SH-SY5Y (cell line): ENCODE data around the gene PRSS38.

Experiments used
- GATA2 ChIP-seq: IDR thresholded peaks from 2 replicates; pipeline ENCODE4 v1.6.1; 2011; ENCODE audit warnings: mild to moderate bottlenecking, low read depth, low read length
- GATA3 ChIP-seq: IDR thresholded peaks from 2 replicates; pipeline ENCODE4 v1.6.1; 2011; ENCODE audit warnings: low read depth, mild to moderate bottlenecking, low read length, moderate library complexity

Gene PRSS38

DNA sequence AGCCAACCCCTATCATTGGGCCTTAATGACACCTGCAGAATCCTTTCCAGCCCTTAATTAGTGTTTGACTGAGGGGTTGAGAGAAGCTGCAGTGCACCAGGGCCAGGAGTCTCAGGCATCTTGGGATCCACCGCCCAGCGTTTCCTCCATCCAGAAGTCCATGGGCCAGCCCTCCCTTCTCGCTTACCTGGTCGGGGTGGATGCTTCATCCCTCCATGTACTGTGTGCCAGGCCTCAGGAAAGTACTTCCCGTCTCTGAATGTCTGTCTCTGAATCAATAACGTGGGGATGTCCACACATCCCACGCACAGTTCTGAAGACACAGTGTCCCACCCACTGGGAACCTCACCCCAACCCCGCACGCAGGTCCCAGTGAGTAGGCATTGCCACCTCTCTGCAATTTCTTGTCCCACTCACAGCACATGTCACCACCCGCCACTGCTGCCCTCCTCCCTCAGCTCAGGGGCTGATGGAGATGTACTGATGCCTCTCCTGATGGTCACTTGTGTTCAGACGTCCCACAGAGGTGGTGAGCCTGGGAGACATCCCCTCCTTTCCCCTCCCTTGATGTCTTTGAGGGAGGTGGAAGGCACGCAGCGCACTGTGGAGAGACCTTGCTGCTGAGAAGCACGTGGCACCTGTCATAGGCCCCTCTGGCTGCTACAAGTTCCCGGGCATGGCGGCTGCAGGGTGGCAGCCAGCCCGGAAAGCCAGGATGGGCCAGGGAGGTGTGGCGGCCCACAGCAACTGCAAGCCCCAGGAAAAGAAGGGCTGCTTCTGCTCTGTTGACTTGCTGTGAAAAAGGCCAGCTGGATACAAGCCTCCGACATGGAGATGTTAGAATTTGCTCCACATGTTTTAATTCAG lies 29.4 kb upstream of the PRSS38 start:
- no peak for TF ChIP-seq GATA2

DNA sequence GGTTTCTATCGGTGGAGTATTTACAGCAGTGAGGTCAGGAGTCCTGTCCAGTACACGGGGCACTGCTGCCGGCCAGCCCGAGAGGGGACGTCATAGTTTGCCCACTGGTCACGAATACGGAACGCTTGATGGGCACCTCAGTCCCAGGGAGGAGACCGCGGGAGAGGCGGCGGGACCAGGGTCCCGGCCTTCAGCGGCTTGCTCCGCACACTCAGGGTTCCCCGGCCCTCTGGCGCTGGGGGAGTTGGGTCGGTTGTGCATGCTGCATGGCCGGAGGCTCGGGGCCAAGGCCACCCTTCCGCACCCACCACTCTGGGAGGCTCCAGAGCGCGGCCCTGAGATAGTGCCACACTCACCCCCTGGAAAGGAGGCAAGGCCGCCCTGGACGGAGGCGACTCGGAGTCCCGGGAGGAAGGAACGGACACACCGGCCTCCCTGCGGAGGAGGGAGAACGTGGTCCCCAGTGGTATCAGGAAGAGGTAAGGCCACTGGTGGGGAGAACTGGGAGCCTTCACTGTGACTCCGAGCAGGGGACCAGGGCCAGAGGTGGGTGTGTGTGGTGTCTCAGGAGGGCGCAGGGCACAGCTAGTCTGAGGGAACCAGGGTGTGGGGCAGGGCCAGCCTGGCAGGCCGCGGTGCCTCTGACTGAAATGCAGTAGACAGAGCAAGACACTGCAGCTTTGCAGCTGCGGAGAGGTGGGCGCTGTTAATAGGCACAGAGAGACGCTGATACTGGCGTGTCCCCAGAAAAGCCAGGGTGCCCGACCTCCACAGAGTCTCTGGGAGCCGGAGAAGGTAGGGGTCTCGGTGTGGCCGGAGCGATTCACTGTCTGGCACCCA lies 28.6 kb upstream of the PRSS38 start:
- TF ChIP-seq GATA3, result no peak
- TF ChIP-seq GATA2, result no peak

DNA sequence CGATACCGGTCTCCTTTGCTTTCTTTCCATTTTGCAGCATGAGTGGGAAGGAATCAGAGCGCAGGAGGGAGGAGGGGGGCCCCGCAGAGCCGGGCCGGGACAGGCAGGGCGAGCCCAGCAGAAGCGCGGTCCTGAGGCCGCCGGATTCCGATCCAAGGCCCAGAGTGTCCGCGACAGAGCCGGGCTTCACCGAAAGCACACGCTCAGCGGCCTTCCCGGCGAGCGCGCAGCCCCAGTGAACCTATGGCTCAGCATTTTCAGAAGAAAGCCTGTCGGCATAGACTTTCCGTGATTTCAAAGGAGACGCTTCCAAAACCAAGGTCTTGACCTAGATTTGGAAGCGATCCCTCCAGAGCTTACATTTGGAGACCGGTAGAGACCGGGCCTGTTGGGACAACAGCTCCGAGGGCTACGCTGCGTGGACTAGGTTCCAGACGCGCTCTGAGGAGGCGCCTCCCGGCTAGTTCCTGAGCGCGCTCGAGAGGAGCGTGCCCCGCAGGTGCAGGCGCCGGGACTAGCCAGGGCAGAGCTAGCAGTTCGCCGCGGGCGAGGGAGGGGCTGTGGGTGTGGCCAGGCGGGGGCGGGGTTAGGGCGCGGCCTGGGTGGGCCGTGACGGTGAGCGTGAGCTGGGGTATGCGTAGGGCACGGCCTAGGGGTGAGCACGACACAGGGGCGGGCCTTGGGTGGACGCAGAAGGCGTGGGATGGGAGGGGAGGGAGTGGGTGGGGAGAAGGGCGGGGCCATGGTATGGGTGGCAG lies 27.8 kb upstream of the PRSS38 start:
- no peak for TF ChIP-seq GATA2
- no peak for TF ChIP-seq GATA3

DNA sequence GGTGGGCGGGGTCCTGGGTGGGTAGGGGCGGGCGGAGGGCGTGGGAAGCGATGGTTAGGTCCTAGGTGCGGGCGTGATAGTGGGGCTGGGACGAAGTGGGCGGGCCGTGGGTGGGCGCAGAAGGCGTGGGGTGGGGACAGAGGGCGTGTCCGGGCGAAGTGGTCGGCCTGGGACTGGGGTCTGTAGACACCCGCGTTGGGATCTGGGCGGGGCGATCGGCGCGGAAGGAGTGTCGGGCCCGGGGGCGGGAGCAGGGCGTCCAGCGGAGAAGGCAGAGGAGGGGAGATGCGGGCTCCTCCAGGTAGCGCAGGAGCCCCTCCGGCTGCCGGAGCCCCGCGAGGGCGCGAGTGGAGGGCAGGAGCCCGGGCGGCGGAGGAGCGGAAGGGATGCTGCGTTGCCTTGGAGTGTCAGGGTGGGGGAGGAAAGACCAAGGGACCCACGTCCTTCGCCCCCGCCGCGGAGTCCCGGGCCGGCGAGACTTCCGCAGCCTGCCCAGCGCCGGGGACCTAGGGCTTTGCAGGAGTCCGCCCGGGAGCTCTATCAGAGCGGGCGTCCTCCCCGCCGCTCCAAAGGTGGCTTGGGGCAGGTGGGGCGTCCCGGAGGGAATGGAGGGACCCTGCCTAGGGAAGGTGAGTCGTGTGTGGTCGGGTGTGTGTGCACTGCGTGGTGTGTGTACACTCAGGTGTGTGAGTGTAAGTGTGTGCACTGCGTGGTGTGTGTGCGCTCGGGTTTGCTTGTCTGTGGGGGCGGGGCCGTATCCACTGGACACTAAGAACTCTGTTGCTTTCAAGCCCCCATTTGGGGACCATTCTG lies 27.0 kb upstream of the PRSS38 start:
- no peak for TF ChIP-seq GATA3
- no peak for TF ChIP-seq GATA2

DNA sequence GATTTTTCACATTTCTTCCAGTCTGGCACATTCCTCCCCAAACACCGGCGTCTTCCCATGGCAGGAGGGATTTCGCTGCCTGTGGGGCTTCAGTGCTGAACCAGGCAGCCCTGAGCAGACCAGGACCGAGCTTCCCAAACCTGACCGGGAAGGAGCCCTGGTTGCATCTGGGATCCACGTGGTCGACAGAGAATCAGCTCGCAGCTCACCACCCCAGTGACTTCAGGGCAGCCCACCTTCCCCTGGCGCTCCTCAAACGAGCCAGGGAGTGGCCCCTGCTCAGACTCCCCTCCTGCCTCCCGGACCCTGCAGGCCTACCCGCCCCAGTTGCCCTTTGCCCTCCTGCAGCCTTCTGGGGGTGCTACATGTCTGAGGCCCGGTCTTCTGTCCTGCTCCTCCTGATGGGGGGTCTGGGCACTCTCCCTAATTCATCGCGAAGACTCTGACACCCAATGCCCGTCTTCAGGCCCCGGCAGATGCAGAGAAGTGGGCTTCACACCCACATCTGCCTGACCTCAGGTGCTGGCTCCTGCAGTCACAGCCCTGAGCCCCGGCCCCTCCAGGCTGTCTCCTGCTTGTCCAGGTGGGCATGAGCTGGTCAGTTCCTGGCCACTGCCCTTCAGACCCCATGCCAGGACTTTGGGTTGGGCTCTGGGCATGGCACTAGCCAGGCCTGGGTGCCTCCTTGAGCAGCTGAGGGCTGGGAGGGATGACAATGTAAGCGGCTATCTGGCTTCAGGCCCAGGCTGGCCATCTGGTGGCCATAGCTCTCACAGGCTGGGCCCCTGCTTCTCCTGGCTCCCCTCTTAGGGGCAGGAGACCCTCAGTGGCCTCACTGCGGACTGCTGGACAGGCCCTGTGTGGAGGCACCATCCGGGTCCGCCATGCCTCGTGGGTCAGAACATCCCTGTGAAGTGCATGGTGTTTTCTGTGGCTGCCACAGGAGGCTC lies 26.1 kb upstream of the PRSS38 start:
- TF ChIP-seq GATA3 (no peak), GATA2 (no peak)

DNA sequence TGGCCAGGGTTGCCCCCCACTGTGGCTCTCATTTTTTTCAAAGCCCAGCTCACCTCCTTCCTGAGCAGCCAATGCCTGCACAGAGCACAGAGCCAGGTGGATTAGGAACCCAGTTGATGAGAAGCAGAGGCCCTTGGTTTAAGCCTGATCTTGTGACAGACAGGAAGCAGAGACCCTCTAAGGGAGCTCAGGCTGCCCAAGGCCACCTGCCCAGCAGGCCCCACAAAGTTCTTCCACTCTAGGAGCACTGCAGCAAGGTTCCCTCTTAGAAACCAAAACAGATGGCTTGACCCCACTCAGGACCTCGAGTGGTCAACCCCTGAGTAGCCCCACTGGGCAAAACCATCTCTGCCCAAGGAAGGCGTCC lies 25.5 kb upstream of the PRSS38 start:
- TF ChIP-seq GATA2 (no peak), GATA3 (no peak)

DNA sequence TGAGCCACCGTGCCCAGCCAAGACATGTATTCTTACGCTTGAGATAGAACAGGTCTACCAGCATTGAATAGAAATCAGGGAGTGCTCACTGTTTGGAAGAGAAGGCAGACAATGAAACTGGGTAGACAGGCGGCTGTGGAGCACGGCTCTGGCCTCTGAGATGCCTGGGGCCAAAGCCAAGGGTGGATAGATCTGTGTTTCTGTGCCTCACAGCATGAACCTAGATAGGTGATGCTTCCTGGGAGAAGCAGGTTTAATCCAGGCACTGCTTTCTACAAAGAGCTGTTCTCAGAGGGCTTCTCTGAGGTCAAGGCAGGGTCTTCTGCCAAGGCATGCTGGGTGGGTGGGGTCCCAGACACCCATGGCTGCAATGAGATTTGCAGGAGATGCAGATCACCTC lies 24.6 kb upstream of the PRSS38 start:
- no peak for TF ChIP-seq GATA2

DNA sequence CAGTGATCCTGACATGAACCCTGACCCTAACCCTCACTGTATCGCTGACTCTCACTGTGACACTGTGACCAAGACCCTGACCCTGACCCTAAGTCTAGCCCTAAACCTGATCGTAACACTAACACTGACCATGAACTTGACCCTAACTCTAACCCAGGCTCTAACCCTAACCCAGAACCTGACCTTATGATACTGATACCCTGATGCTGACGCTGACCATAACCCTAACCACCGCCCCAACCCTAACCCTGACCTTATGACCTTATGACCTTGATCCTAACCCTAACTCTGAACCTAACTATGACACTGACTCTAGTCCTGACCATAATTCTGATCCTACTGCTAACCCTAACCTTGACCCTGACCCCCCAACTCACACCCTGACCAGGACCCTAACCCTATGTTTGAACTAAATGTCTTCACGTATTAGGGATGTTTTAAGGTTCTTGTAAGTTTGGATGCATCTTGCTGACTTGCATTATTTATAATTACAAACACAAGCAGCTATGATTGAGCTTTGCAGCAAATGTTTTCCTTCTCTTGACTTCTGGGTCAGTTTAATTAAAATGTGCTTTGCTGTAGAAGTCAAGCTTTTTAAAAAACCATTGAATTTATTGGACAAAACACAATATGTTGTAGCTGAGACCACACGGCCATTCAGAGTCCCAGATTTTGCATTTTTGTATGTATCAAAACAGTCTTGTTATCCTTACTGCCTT lies 23.9 kb upstream of the PRSS38 start:
- TF ChIP-seq GATA3 (no peak), GATA2 (no peak)

DNA sequence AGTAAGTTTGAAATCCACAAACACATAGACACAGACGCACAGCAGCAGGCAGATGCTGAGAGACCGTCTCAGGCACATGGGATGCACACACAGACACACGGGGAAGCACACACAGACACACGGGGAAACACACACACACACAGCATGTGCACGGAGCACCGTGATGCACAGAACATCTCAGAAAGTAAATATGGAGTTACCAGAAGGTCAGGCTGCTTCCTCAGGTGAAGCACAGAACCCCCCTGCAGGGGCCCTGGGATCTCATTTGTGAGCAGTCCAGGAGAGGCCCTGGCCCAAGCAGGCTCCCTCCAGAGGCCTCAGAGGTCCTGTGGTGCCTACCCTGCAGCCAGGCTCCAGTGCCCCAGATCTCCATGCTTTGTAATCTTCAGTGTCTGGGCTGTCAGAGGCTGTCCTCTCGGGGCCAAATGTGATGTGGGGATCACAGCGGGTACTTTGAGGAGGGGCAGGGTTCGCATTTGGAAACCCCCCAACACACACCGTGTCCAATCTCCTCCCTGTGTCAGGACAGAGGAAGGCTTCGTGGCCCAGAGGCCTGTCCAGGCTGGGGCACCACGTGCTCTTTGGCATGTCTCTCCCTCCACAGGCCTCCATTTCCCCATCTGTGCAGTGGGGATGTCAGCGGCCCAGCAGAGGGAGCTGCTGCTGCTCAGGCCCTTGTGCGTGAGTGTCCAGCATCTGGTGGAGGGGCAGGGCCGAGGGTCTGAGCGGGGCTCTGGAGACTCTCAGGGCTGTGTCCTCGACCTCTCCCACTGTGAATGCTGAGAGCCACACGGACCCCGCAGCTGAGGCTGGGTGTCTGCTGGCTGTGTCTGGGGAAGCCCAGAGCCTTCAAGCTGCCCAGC lies 23.0 kb upstream of the PRSS38 start:
- TF ChIP-seq GATA2 (no peak), GATA3 (no peak)

DNA sequence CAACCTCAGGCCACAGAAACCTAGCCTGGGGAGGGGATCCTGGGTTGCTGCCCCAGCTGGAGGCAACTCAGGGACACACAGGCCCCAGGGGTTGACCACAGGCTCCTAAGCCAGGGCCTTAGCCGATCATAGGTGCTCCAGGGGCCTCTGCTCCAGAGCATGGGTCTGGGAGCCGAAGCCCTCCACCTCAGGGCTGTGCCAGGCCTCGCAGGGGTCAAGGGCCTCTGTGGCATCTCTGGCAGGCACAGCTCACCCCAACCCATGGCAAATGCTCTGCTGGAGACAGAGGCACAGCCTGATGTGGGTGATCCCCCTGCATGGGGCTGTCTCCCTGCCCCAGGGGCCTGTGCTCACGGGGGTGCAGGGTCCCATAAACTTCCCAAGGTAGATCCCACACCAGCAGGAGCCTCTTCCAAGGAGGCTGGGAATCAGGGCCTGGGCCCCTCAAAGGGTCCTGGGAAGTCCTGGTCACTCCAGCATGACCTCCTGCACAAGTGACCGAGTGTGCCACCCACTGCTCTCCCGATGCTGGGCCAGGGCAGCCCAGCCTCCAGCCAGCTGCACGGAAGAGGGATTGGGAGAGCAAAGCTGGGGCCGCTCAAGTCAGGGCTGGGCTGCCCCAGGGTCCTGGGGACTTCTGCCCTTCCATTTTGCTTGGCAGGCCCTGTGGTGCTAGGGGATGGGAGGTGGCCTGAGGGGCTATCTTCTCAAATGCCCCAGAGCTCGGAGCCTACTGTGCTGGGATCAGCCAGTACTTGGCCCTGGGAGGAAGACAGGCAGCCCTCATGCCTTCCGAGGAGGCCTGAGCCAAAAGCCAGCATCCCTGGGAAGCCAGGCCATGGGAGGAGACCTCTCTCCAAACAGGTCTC lies 22.2 kb upstream of the PRSS38 start:
- TF ChIP-seq GATA2 (no peak), GATA3 (no peak)
